T-helper 17 cell (primary cell): Measurements from ENCODE around the gene SRSF7. TPM values are rescaled to one million over a fixed set of nuclear protein-coding genes. Genes with fewer than 3 reads are reported as not detected.
"Not testable (repeated sequence)": the region's sequence is repeated elsewhere in the genome, so short reads cannot be mapped to it uniquely, and the experiment has no call there.

Source experiments
- ATAC-seq: fragments of 150-1000 bp; cut with Tn5 transposase; 2 replicates; pipeline ENCODE4 v1.10.0; 2021; ENCODE audit warnings: mild to moderate bottlenecking, moderate library complexity
- DNase-seq, 3 donors: peaks; one replicate each; pipeline versions ENCODE4 v3.0.0 to v3.0.0-alpha.2; 2020 to 2021
- H3K9me3 ChIP-seq: one replicate; pipeline ENCODE4 v1.7.0; 2013; ENCODE audit warnings: low read length, mild to moderate bottlenecking; ENCODE audit not compliant: control insufficient read depth, poor library complexity, severe bottlenecking
- H3K27ac Mint-ChIP-seq: one replicate; pipeline ENCODE4 v1.8.0; 2022; ENCODE audit warnings: mild to moderate bottlenecking, moderate library complexity, mixed read lengths
- H3K27me3 Mint-ChIP-seq: one replicate; pipeline ENCODE4 v1.8.0; 2022; ENCODE audit warnings: mixed read lengths
- H3K36me3 Mint-ChIP-seq: one replicate; pipeline ENCODE4 v1.8.0; 2022; ENCODE audit warnings: low read depth, mixed read lengths
- H3K4me1 Mint-ChIP-seq: one replicate; pipeline ENCODE4 v1.8.0; 2022; ENCODE audit warnings: mild to moderate bottlenecking, mixed read lengths
- H3K4me3 Mint-ChIP-seq: one replicate; pipeline ENCODE4 v1.8.0; 2022; ENCODE audit warnings: mild to moderate bottlenecking, moderate library complexity, mixed read lengths
- total RNA-seq, 4 donors: library from RNA in 2 of 4; stranded (reverse) in 2 of 4; gene quantifications; one replicate each; pipeline ENCODE4 v1.2.3 and lab custom pipeline; 2022 to 2026

SRSF7 gene
- total RNA-seq, 2 donors from 2014 or later: 558 to 772 TPM

GRCh38 chr2:38714941-38715340, 36.2 kb downstream of the SRSF7 start:
- not testable (repeated sequence) for H3K9me3 ChIP-seq, H3K27me3 Mint-ChIP-seq, H3K36me3 Mint-ChIP-seq, ATAC-seq, DNase-seq, H3K4me3 Mint-ChIP-seq
- Mint-ChIP-seq H3K27ac (peak overlapping the region; percentile 99), H3K4me1 (peaks cover 26% of the 10 kb centered on the region)

GRCh38 chr2:38713338-38713737, 37.8 kb downstream of the SRSF7 start:
- Mint-ChIP-seq H3K36me3 (peaks cover 3% of the 10 kb centered on the region), H3K4me3 (no peak overlapping the region), H3K27me3 (no peaks in the 10 kb centered on the region), H3K27ac (peak overlapping the region; percentile 99), H3K4me1 (peaks cover 41% of the 10 kb centered on the region)
- no peaks in the 10 kb centered on the region for H3K9me3 ChIP-seq
- ATAC-seq (no peak), DNase-seq (no peak)

GRCh38 chr2:38712871-38713270, 38.3 kb downstream of the SRSF7 start:
- Mint-ChIP-seq H3K36me3 (peaks cover 3% of the 10 kb centered on the region), H3K27ac (peak overlapping the region; percentile 99), H3K4me1 (peaks cover 41% of the 10 kb centered on the region), H3K27me3 (no peaks in the 10 kb centered on the region), H3K4me3 (no peak overlapping the region)
- no peak for DNase-seq
- no peaks in the 10 kb centered on the region for H3K9me3 ChIP-seq
- no peak for ATAC-seq

GRCh38 chr2:38712413-38712812, 38.7 kb downstream of the SRSF7 start:
- peaks cover 42% of the 10 kb centered on the region for H3K4me1 Mint-ChIP-seq

GRCh38 chr2:38711558-38711957, 39.6 kb downstream of the SRSF7 start:
- Mint-ChIP-seq H3K4me1 (peaks cover 51% of the 10 kb centered on the region), H3K36me3 (peaks cover 3% of the 10 kb centered on the region), H3K27ac (peak overlapping the region; percentile 99), H3K4me3 (no peak overlapping the region), H3K27me3 (no peaks in the 10 kb centered on the region)
- DNase-seq: no peak
- no peaks in the 10 kb centered on the region for H3K9me3 ChIP-seq
- no peak for ATAC-seq

More at GRCh38 chr2:38712413-38712812, 38.7 kb downstream of the SRSF7 start:
- DNase-seq (no peak), ATAC-seq (no peak)
- peaks cover 3% of the 10 kb centered on the region for H3K36me3 Mint-ChIP-seq
- H3K27me3 Mint-ChIP-seq: no peaks in the 10 kb centered on the region
- H3K9me3 ChIP-seq: no peaks in the 10 kb centered on the region
- peak overlapping the region; percentile 99 for H3K27ac Mint-ChIP-seq
- no peak overlapping the region for H3K4me3 Mint-ChIP-seq

GRCh38 chr2:38709567-38710194, 41.5 kb downstream of the SRSF7 start:
- DNase-seq (peak in 1 of 3 donors; percentile 36), ATAC-seq (peak; percentile 82)
- no peaks in the 10 kb centered on the region for H3K9me3 ChIP-seq
- H3K36me3 Mint-ChIP-seq: peaks cover 3% of the 10 kb centered on the region
- peak overlapping the region; percentile 87 for H3K4me3 Mint-ChIP-seq
- H3K27ac Mint-ChIP-seq: peak overlapping the region; percentile 99
- H3K27me3 Mint-ChIP-seq: no peaks in the 10 kb centered on the region
- H3K4me1 Mint-ChIP-seq: peaks cover 47% of the 10 kb centered on the region

- ATAC-seq: peak; percentile 37
- peak overlapping the region; percentile 87 for H3K4me3 Mint-ChIP-seq
- H3K27ac Mint-ChIP-seq: peak overlapping the region; percentile 99
- H3K27me3 Mint-ChIP-seq: no peaks in the 10 kb centered on the region
- no peaks in the 10 kb centered on the region for H3K9me3 ChIP-seq
- peak in 1 of 3 donors; percentile 14 for DNase-seq
- H3K36me3 Mint-ChIP-seq: peaks cover 3% of the 10 kb centered on the region
- peaks cover 44% of the 10 kb centered on the region for H3K4me1 Mint-ChIP-seq
Observed at GRCh38 chr2:38708900-38709566, 42.1 kb downstream of the SRSF7 start.

GRCh38 chr2:38708491-38708890, 42.7 kb downstream of the SRSF7 start:
- H3K27me3 Mint-ChIP-seq, H3K36me3 Mint-ChIP-seq, H3K9me3 ChIP-seq, DNase-seq, ATAC-seq: not testable (repeated sequence)
- Mint-ChIP-seq H3K4me3 (peak overlapping the region; percentile 87), H3K27ac (peak overlapping the region; percentile 99), H3K4me1 (peaks cover 42% of the 10 kb centered on the region)

GRCh38 chr2:38706846-38707345, 44.3 kb downstream of the SRSF7 start:
- no peaks in the 10 kb centered on the region for H3K27me3 Mint-ChIP-seq
- no peaks in the 10 kb centered on the region for H3K9me3 ChIP-seq
- DNase-seq (no peak), ATAC-seq (no peak)
- peak overlapping the region; percentile 99 for H3K27ac Mint-ChIP-seq
- peak overlapping the region; percentile 26 for H3K4me3 Mint-ChIP-seq
- peaks cover 4% of the 10 kb centered on the region for H3K36me3 Mint-ChIP-seq
- H3K4me1 Mint-ChIP-seq: peaks cover 51% of the 10 kb centered on the region

GRCh38 chr2:38704664-38705063, 46.5 kb downstream of the SRSF7 start:
- DNase-seq (no peak), ATAC-seq (no peak)
- Mint-ChIP-seq H3K27me3 (no peaks in the 10 kb centered on the region), H3K27ac (peak overlapping the region; percentile 60), H3K4me1 (peaks cover 56% of the 10 kb centered on the region), H3K4me3 (no peak overlapping the region), H3K36me3 (peaks cover 5% of the 10 kb centered on the region)
- H3K9me3 ChIP-seq: no peaks in the 10 kb centered on the region

GRCh38 chr2:38703336-38703735, 47.8 kb downstream of the SRSF7 start:
- not testable (repeated sequence) for ATAC-seq, H3K9me3 ChIP-seq, DNase-seq, H3K36me3 Mint-ChIP-seq, H3K27me3 Mint-ChIP-seq
- peak overlapping the region; percentile 34 for H3K27ac Mint-ChIP-seq
- peak overlapping the region; percentile 36 for H3K4me3 Mint-ChIP-seq
- peaks cover 43% of the 10 kb centered on the region for H3K4me1 Mint-ChIP-seq

- peaks cover 5% of the 10 kb centered on the region for H3K36me3 Mint-ChIP-seq
- peak overlapping the region; percentile 100 for H3K27ac Mint-ChIP-seq
- H3K27me3 Mint-ChIP-seq: no peaks in the 10 kb centered on the region
- DNase-seq (no peak), ATAC-seq (no peak)
- peaks cover 44% of the 10 kb centered on the region for H3K4me1 Mint-ChIP-seq
- peak overlapping the region; percentile 71 for H3K4me3 Mint-ChIP-seq
- no peaks in the 10 kb centered on the region for H3K9me3 ChIP-seq
Observed at GRCh38 chr2:38702413-38702812, 48.7 kb downstream of the SRSF7 start.

GRCh38 chr2:38701542-38701941, 49.6 kb downstream of the SRSF7 start:
- ATAC-seq (no peak), DNase-seq (no peak)
- Mint-ChIP-seq H3K27ac (peak overlapping the region; percentile 100), H3K4me3 (peak overlapping the region; percentile 85), H3K36me3 (peaks cover 5% of the 10 kb centered on the region), H3K27me3 (no peaks in the 10 kb centered on the region), H3K4me1 (peaks cover 41% of the 10 kb centered on the region)
- no peaks in the 10 kb centered on the region for H3K9me3 ChIP-seq
